Measurements from ENCODE around the gene SIX2.
"Not testable (repeated sequence)": the region's sequence is repeated elsewhere in the genome, so short reads cannot be mapped to it uniquely, and the experiment has no call there.

Gene SIX2

GRCh38 chr2:45042401-45042800 is 33.1 kb upstream of the SIX2 start:
- no peak overlapping the region for H3K27ac ChIP-seq (ENCODE audit: low read depth in 2 of 2, low read length in 2 of 2)
- no peaks in the 10 kb centered on the region for H3K9me3 ChIP-seq (ENCODE audit: control insufficient read depth in 2 of 2, low read length in 2 of 2)
- no peak overlapping the region for H3K9ac ChIP-seq (ENCODE audit: low read depth in 1 of 2, low read length in 2 of 2)
- H3K27me3 ChIP-seq (ENCODE audit: control insufficient read depth in 2 of 2, insufficient read depth in 2 of 2, low read length in 2 of 2), result peaks cover 0 to 4% of the 10 kb centered on the region in 2 donors
- no peaks in the 10 kb centered on the region for H3K4me1 ChIP-seq (ENCODE audit: control insufficient read depth in 2 of 2, insufficient read depth in 2 of 2, low read length in 2 of 2)
- no peak overlapping the region for H3K4me3 ChIP-seq (ENCODE audit: low read length in 2 of 2)
- H3K36me3 ChIP-seq (ENCODE audit: control insufficient read depth in 2 of 2, insufficient read depth in 2 of 2, low read length in 2 of 2), result no peaks in the 10 kb centered on the region

GRCh38 chr2:45040786-45041185 is 31.5 kb upstream of the SIX2 start:
- no peaks in the 10 kb centered on the region for H3K36me3 ChIP-seq (ENCODE audit: control insufficient read depth in 2 of 2, insufficient read depth in 2 of 2, low read length in 2 of 2)

GRCh38 chr2:45039804-45040203 is 30.6 kb upstream of the SIX2 start:
- H3K9ac ChIP-seq (ENCODE audit: low read depth in 1 of 2, low read length in 2 of 2); H3K4me3 ChIP-seq (ENCODE audit: low read length in 2 of 2); H3K9me3 ChIP-seq (ENCODE audit: control insufficient read depth in 2 of 2, low read length in 2 of 2); H3K27ac ChIP-seq (ENCODE audit: low read depth in 2 of 2, low read length in 2 of 2); H3K36me3 ChIP-seq (ENCODE audit: control insufficient read depth in 2 of 2, insufficient read depth in 2 of 2, low read length in 2 of 2); H3K4me1 ChIP-seq (ENCODE audit: control insufficient read depth in 2 of 2, insufficient read depth in 2 of 2, low read length in 2 of 2); H3K27me3 ChIP-seq (ENCODE audit: control insufficient read depth in 2 of 2, insufficient read depth in 2 of 2, low read length in 2 of 2): not testable (repeated sequence)

More at GRCh38 chr2:45040786-45041185, 31.5 kb upstream of the SIX2 start:
- no peaks in the 10 kb centered on the region for H3K4me1 ChIP-seq (ENCODE audit: control insufficient read depth in 2 of 2, insufficient read depth in 2 of 2, low read length in 2 of 2)
- no peak overlapping the region for H3K9ac ChIP-seq (ENCODE audit: low read depth in 1 of 2, low read length in 2 of 2)
- H3K27ac ChIP-seq (ENCODE audit: low read depth in 2 of 2, low read length in 2 of 2), result no peak overlapping the region
- peaks cover 0 to 4% of the 10 kb centered on the region in 2 donors for H3K27me3 ChIP-seq (ENCODE audit: control insufficient read depth in 2 of 2, insufficient read depth in 2 of 2, low read length in 2 of 2)
- no peaks in the 10 kb centered on the region for H3K9me3 ChIP-seq (ENCODE audit: control insufficient read depth in 2 of 2, low read length in 2 of 2)
- H3K4me3 ChIP-seq (ENCODE audit: low read length in 2 of 2), result no peak overlapping the region

GRCh38 chr2:45038861-45039260 is 29.6 kb upstream of the SIX2 start:
- H3K27ac ChIP-seq (ENCODE audit: low read depth in 2 of 2, low read length in 2 of 2); H3K36me3 ChIP-seq (ENCODE audit: control insufficient read depth in 2 of 2, insufficient read depth in 2 of 2, low read length in 2 of 2); H3K4me1 ChIP-seq (ENCODE audit: control insufficient read depth in 2 of 2, insufficient read depth in 2 of 2, low read length in 2 of 2); H3K9ac ChIP-seq (ENCODE audit: low read depth in 1 of 2, low read length in 2 of 2); H3K4me3 ChIP-seq (ENCODE audit: low read length in 2 of 2); H3K27me3 ChIP-seq (ENCODE audit: control insufficient read depth in 2 of 2, insufficient read depth in 2 of 2, low read length in 2 of 2); H3K9me3 ChIP-seq (ENCODE audit: control insufficient read depth in 2 of 2, low read length in 2 of 2): not testable (repeated sequence)

DNA sequence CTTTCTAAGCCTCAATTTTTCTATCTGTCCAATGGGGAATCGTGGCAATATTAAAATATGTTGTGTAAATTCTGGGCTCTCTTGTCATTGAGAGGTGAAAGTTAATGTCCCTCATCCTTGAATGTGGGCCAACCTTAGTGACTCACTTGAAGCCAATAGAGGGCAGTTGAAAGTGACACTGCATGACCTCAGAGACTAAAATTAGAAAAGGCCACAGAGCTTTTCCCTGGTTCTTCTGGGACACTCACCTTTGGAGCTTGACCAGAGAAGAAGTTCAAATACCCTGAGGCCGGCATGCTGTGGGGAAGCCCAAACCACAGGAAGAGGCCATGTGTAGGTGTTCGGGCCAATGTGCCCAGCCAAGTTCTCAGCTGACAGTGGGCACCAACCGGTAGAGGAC is 24.1 kb upstream of the SIX2 start:
- Histone ChIP-seq H3K27me3 (ENCODE audit: control insufficient read depth in 2 of 2, insufficient read depth in 2 of 2, low read length in 2 of 2) (no peaks in the 10 kb centered on the region), H3K9ac (ENCODE audit: low read depth in 1 of 2, low read length in 2 of 2) (no peak overlapping the region), H3K4me1 (ENCODE audit: control insufficient read depth in 2 of 2, insufficient read depth in 2 of 2, low read length in 2 of 2) (no peaks in the 10 kb centered on the region), H3K4me3 (ENCODE audit: low read length in 2 of 2) (no peak overlapping the region), H3K36me3 (ENCODE audit: control insufficient read depth in 2 of 2, insufficient read depth in 2 of 2, low read length in 2 of 2) (no peaks in the 10 kb centered on the region), H3K9me3 (ENCODE audit: control insufficient read depth in 2 of 2, low read length in 2 of 2) (no peaks in the 10 kb centered on the region), H3K27ac (ENCODE audit: low read depth in 2 of 2, low read length in 2 of 2) (no peak overlapping the region)

GRCh38 chr2:45031028-45031427 is 21.8 kb upstream of the SIX2 start:
- Histone ChIP-seq H3K27me3 (ENCODE audit: control insufficient read depth in 2 of 2, insufficient read depth in 2 of 2, low read length in 2 of 2) (no peaks in the 10 kb centered on the region), H3K9me3 (ENCODE audit: control insufficient read depth in 2 of 2, low read length in 2 of 2) (no peaks in the 10 kb centered on the region), H3K4me3 (ENCODE audit: low read length in 2 of 2) (no peak overlapping the region), H3K36me3 (ENCODE audit: control insufficient read depth in 2 of 2, insufficient read depth in 2 of 2, low read length in 2 of 2) (no peaks in the 10 kb centered on the region), H3K27ac (ENCODE audit: low read depth in 2 of 2, low read length in 2 of 2) (no peak overlapping the region), H3K4me1 (ENCODE audit: control insufficient read depth in 2 of 2, insufficient read depth in 2 of 2, low read length in 2 of 2) (no peaks in the 10 kb centered on the region), H3K9ac (ENCODE audit: low read depth in 1 of 2, low read length in 2 of 2) (no peak overlapping the region)

GRCh38 chr2:45030553-45030952 is 21.3 kb upstream of the SIX2 start:
- H3K9ac ChIP-seq (ENCODE audit: low read depth in 1 of 2, low read length in 2 of 2), result no peak overlapping the region
- no peaks in the 10 kb centered on the region for H3K4me1 ChIP-seq (ENCODE audit: control insufficient read depth in 2 of 2, insufficient read depth in 2 of 2, low read length in 2 of 2)
- H3K9me3 ChIP-seq (ENCODE audit: control insufficient read depth in 2 of 2, low read length in 2 of 2), result no peaks in the 10 kb centered on the region
- H3K36me3 ChIP-seq (ENCODE audit: control insufficient read depth in 2 of 2, insufficient read depth in 2 of 2, low read length in 2 of 2), result no peaks in the 10 kb centered on the region
- H3K27me3 ChIP-seq (ENCODE audit: control insufficient read depth in 2 of 2, insufficient read depth in 2 of 2, low read length in 2 of 2), result no peaks in the 10 kb centered on the region
- H3K27ac ChIP-seq (ENCODE audit: low read depth in 2 of 2, low read length in 2 of 2), result no peak overlapping the region
- H3K4me3 ChIP-seq (ENCODE audit: low read length in 2 of 2), result no peak overlapping the region

- Histone ChIP-seq H3K9ac (ENCODE audit: low read depth in 1 of 2, low read length in 2 of 2) (no peak overlapping the region), H3K4me1 (ENCODE audit: control insufficient read depth in 2 of 2, insufficient read depth in 2 of 2, low read length in 2 of 2) (no peaks in the 10 kb centered on the region), H3K36me3 (ENCODE audit: control insufficient read depth in 2 of 2, insufficient read depth in 2 of 2, low read length in 2 of 2) (no peaks in the 10 kb centered on the region), H3K4me3 (ENCODE audit: low read length in 2 of 2) (no peak overlapping the region), H3K27ac (ENCODE audit: low read depth in 2 of 2, low read length in 2 of 2) (no peak overlapping the region), H3K27me3 (ENCODE audit: control insufficient read depth in 2 of 2, insufficient read depth in 2 of 2, low read length in 2 of 2) (no peaks in the 10 kb centered on the region), H3K9me3 (ENCODE audit: control insufficient read depth in 2 of 2, low read length in 2 of 2) (no peaks in the 10 kb centered on the region)
Observed at GRCh38 chr2:45029215-45029614, 20.0 kb upstream of the SIX2 start.

GRCh38 chr2:45028276-45028675 is 19.0 kb upstream of the SIX2 start:
- no peaks in the 10 kb centered on the region for H3K36me3 ChIP-seq (ENCODE audit: control insufficient read depth in 2 of 2, insufficient read depth in 2 of 2, low read length in 2 of 2)
- no peaks in the 10 kb centered on the region for H3K9me3 ChIP-seq (ENCODE audit: control insufficient read depth in 2 of 2, low read length in 2 of 2)
- no peaks in the 10 kb centered on the region for H3K4me1 ChIP-seq (ENCODE audit: control insufficient read depth in 2 of 2, insufficient read depth in 2 of 2, low read length in 2 of 2)
- H3K27ac ChIP-seq (ENCODE audit: low read depth in 2 of 2, low read length in 2 of 2), result no peak overlapping the region
- no peak overlapping the region for H3K4me3 ChIP-seq (ENCODE audit: low read length in 2 of 2)
- H3K27me3 ChIP-seq (ENCODE audit: control insufficient read depth in 2 of 2, insufficient read depth in 2 of 2, low read length in 2 of 2), result no peaks in the 10 kb centered on the region
- no peak overlapping the region for H3K9ac ChIP-seq (ENCODE audit: low read depth in 1 of 2, low read length in 2 of 2)

DNA sequence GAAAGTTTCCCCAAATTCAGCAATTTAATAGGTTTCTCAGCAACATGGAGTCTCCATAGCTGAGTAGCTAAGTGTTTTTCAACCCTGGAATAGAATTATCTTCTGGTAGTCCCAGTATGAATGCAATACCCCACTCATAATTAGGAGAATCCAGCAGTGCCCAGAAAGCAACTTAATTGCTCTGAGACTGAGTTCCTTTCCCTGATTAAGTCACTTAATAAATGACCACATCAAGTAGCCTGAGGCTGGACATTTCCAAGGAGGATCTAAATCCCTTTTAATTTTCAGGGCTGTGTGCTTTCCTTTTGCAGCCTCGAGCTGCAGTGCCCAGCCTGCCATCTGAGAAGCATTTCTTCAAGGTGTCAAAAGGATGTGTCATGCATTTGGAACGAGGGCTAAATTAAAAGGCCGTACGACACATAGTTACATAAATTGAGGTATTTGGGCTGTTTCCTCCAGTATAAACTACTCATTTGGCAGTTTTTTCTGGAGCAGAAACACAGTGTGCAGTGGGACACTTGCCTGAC is 17.7 kb upstream of the SIX2 start:
- Histone ChIP-seq H3K27me3 (ENCODE audit: control insufficient read depth in 2 of 2, insufficient read depth in 2 of 2, low read length in 2 of 2) (peaks cover 0 to under 1% of the 10 kb centered on the region in 2 donors), H3K27ac (ENCODE audit: low read depth in 2 of 2, low read length in 2 of 2) (no peak overlapping the region)

More for the DNA sequence above, 17.7 kb upstream of the SIX2 start:
- Histone ChIP-seq H3K9me3 (ENCODE audit: control insufficient read depth in 2 of 2, low read length in 2 of 2) (no peaks in the 10 kb centered on the region), H3K9ac (ENCODE audit: low read depth in 1 of 2, low read length in 2 of 2) (no peak overlapping the region), H3K4me1 (ENCODE audit: control insufficient read depth in 2 of 2, insufficient read depth in 2 of 2, low read length in 2 of 2) (no peaks in the 10 kb centered on the region), H3K4me3 (ENCODE audit: low read length in 2 of 2) (no peak overlapping the region), H3K36me3 (ENCODE audit: control insufficient read depth in 2 of 2, insufficient read depth in 2 of 2, low read length in 2 of 2) (no peaks in the 10 kb centered on the region)

All from mucosa of rectum (tissue), 2 donors.